Ramos (cell line): Measurements from ENCODE around the gene XYLT2.

Experiments
- in situ Hi-C: fragments of 300-500 bp; cut with MboI; formaldehyde crosslinking; loops from one replicate; pipeline ENCODE4 v1.14.3; 2022; ENCODE audit warnings: low sequenced_read_pairs; ENCODE audit not compliant: unreplicated experiment

Gene XYLT2

DNA sequence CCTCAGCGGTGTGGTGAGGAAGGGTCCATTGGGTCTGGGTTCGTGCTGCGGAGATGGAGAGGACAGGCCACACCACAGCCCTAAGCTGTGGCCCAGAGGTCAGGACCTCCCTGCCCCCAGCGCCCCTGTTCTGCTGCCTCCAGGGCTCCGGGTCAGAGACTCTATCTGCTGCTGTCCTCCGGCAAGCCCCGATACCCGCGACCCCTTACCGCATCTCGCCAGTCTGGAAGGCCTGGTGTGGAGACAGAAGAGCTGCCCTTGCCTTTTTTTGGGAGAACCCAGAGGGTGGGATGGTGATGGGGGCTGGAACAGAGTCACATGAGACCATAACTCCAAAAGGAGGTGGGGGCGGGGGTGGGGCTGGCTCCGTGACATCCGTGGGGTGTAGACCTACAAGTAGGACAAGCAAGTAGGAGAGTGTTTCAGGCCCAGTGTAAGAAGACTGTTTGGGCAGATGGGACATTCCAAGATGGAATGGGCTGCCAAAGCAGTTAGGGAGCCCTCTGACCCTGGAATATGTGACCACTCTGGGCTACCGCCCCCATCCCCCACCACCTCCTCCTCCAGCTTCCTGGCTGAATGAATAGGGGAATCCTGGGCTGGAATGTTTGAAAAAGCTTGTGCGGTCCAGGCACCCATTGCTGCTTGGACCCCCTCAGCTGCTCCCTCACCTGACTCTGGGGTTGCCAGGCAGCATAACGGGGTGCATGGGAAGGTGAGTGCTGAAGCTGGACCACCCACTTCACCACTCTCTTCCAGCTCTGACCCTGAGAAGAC, 1.4 kb downstream of the XYLT2 start:
- in situ Hi-C loops: no loop called here

DNA sequence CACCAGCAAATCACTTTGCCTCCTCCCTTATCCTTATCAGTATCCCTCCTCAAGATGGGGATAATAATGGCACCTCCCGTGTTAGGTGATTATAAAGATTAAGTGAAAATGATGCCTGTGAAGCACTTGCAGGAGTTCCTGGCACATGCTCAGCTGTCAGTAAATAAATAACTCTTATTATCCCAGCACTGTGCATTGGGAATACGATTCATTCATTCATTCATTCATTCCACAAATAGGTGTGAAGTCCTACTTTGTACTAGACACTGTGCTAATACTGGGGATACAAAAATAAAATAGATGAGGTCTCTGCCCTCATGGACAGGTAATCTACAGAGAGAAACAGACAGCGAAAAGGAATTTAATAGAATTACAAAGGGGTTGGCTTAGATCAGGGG, 2.0 kb downstream of the XYLT2 start:
- in situ Hi-C loops: no loop called here

DNA sequence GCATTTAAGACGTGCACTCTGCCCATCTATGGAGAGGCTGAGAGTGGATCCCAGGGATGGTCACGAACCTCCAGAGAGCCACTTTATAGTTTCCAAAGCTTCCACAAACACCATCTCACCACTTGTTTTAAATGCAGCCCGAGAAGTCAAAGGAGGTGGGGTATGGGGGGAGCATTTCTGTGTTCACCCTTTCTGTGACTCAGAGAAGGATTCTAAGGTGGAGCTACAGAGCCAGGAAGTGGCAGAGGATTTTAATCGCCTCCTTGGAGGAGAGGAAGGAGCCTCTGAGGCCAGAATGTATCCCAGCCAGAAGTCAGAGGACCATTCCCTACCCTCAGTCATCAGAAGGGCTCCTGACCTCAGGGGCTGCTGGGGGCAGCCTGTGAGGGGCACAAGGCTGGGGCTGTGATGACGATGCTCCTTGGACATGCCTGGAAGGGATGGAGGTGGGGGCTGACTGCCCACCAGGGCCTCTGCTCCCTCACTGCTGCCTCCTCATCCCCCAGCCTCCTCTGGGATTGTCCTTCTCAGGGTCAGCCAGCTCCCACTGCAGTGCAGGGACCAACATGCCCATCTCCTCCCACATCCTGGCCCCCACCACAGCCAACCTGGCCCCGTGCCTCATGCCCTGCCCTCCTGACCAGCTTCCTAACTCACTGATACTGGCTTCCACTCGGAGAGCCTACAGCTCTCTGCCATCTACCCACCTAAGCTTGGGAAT, 2.8 kb downstream of the XYLT2 start:
- in situ Hi-C loops: no loop called here

DNA sequence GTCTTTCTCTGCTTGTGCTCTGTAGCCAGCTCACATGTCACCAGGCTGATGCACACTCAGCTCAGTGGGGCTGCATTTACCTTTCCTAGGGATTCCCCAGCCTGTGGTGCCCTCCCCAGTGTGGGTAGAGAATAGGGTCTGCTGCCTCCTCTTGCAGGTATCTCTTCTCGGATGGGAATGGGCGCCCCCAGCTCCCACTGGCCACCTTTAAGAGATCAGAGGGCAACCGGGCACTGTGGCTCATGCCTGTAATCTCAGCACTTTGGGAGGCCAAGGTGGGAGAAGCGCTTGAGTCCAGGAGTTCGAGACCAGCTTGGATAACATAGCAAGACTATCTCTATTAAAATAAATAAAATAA, 3.3 kb downstream of the XYLT2 start:
- in situ Hi-C loops: no loop called here

DNA sequence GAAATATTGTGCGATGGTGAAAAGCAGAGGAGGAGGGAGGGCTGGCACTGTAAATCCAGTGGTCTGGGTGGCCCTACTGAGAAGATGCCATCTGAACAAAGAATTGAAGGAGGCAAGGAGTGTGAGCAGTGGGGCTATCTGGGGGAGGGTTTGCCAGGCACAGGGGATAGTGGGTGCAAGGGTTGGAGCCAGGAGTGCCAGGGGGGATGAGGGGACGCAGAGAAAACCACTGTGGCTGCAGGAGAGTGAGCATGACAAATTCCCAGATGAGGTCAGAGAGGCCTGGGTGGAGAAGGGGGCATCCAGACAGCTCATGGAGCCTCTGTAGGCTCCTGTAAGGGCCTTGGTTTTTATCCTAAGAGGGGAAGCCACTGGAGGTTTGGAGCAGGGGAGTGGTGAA, 4.8 kb downstream of the XYLT2 start:
- in situ Hi-C loops: no loop called here

DNA sequence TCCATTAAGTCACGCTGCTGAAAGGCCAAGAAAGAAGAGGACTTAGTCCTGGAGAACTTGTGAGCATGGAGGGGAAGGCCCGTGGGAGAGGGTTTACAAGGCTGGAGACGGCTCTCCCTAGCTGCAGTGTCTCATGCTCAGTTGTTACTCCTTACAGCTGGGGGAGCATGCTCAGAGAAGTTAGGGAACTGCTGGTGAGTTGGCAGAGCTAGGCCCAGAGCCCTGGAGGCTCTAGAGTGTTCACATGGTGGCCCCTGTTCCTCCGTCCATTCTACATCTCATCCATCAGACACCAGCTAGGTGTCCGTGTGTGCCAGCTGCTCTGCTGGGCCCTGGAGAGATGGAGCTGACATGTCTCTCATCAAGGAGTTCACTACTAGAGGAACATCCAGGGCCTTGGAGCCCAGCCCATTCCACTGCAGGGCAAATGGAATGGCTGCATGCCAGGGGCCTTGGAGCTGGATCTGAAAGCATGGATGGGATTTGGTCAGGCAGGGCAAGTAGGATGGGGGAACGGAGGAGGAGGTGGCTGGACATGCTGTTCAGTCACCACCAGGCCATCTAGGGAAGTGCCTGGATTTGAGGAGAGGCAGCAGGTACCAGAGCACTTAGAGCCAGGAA, 6.3 kb downstream of the XYLT2 start:
- in situ Hi-C loops: no loop called here

DNA sequence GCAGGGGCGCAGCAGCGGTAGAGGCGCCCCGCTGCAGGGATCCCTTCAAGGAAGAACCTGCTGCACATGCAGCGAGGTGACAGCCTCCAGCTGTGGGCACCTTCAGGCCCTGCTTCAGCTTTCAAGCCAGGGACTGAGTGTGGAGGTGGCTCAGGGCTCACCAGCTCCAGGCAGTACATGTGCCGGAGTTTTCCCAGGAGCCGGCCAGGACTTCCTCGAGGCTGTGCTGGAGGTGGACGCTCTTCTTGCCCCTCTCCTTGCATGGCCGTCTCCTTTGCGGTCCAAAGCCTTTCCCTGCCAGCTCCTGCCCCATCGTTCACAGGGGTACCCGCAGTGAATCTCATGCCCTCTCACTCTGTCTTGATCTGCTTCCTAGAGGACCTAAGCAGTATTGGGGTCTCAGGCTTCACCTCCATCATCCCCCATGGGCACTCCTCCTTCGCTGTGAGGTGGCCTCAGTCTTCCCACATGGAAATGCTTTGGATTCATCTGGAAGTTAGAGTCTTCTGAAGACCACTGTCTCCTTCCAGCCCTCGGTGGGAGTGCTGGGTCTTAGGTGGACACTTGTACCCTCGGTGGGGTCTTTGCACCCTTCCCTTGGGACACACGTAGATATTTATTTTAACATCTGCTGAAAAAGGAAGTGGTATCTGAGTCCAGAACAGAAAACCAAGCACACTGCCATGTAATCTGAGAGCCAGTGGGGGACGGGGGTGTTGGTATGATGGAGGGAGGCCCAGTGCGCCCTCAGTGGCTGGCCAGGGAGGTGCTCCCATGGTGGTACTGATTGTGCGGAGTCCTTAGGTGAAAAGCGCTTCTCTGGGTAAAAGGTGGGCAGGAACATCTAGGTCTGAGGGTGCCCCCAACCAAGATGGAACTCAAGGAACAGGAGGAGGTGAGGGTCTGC, 7.0 kb downstream of the XYLT2 start:
- in situ Hi-C loops: no loop called here

DNA sequence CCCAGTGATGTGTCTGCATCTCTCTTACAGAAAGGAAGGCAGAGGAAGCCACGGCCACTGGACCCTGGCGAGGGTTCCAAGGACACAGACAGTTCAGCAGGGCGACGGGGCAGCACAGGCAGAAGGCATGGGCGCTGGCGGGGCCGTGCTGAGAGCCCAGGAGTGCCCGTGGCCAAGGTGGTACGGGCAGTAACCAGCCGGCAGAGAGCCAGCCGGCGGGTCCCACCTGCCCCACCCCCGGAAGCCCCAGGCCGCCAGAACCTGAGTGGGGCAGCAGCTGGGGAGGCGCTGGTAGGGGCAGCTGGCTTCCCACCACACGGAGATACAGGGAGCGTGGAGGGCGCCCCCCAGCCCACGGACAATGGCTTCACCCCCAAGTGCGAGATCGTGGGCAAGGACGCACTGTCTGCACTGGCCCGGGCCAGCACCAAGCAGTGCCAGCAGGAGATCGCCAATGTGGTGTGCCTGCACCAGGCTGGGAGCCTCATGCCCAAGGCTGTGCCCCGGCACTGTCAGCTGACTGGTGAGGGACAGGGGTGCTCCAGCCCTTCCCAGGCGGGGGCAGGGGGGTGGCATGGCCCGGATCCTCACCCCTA, 7.8 kb downstream of the XYLT2 start:
- in situ Hi-C loops: no loop called here

DNA sequence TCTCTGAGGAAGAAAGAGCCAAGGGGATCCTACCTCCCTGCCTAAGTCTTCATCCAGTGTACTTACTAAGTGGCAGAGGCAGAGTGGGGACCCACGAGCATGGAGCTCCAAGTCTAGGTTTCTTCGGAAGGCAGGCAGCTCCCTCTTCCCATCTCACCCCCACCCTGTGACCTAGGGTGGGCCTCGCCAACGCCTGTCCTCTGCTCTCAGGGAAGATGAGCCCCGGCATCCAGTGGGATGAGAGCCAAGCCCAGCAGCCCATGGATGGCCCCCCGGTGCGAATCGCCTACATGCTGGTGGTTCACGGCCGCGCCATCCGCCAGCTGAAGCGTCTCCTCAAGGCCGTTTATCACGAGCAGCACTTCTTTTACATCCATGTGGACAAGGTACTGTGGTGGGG, 8.3 kb downstream of the XYLT2 start:
- in situ Hi-C loops: no loop called here

DNA sequence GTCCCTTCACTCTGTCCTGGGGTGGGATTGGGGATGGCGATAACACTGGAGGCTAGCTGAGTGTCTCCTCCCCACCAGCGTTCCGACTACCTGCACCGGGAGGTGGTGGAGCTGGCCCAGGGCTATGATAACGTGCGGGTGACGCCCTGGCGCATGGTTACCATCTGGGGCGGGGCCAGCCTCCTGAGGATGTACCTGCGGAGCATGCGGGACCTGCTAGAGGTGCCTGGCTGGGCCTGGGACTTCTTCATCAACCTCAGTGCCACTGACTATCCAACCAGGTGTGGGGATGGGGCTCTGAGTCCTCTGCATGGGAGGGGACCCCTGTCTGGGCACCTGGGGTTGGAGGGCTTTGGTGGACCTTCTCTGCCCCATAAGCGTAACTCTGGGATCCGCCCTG, 8.8 kb downstream of the XYLT2 start:
- in situ Hi-C loops: no loop called here

DNA sequence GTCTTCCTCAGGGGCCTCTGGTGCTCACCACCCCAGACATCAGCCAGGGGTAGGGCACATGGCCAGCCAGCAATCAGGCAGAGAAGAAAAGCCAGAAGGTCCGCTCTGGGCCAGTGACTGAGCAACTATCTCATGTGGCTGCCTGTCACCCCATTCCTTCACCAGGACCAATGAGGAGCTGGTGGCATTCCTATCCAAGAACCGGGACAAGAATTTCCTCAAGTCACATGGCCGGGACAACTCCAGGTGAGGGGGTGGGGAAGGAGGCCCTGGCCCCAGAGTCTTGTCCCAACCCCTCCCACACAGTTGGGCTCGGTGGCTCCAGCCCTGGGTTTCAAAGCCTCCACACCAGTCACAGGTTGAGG, 9.4 kb downstream of the XYLT2 start:
- in situ Hi-C loops: no loop called here

DNA sequence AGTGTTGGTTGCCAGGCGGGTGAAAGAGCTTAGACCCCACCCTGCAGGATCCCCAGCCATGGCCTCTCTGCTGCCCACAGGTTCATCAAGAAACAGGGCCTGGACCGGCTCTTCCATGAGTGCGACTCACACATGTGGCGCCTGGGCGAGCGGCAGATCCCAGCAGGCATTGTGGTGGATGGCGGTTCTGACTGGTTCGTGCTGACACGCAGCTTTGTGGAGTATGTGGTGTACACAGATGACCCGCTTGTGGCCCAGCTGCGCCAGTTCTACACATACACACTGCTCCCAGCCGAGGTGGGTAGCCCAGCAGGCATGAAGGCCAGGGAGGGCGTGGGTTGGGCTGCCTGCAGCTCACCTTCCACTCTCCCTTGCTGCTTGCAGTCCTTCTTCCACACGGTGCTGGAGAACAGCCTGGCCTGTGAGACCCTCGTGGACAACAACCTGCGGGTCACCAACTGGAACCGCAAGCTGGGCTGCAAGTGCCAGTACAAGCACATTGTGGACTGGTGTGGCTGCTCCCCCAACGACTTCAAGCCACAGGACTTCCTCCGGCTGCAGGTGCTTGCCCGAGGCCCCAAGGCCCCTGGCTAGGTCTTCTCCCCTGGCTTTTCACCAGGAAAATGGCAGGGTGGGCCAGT, 9.9 kb downstream of the XYLT2 start:
- in situ Hi-C loops: no loop called here

DNA sequence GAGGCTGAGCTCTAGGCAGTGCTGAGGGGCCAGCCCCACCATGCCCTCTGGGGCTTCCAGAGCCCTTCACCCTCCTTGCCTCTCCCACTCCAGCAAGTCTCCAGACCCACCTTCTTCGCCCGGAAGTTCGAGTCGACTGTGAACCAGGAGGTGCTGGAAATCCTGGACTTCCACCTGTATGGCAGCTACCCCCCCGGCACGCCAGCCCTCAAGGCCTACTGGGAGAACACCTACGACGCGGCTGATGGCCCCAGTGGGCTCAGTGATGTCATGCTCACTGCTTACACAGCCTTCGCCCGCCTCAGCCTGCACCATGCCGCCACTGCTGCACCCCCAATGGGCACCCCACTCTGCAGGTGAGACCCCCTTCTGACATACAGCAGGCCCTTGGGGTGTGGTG, 10.5 kb downstream of the XYLT2 start:
- in situ Hi-C loops: no loop called here

DNA sequence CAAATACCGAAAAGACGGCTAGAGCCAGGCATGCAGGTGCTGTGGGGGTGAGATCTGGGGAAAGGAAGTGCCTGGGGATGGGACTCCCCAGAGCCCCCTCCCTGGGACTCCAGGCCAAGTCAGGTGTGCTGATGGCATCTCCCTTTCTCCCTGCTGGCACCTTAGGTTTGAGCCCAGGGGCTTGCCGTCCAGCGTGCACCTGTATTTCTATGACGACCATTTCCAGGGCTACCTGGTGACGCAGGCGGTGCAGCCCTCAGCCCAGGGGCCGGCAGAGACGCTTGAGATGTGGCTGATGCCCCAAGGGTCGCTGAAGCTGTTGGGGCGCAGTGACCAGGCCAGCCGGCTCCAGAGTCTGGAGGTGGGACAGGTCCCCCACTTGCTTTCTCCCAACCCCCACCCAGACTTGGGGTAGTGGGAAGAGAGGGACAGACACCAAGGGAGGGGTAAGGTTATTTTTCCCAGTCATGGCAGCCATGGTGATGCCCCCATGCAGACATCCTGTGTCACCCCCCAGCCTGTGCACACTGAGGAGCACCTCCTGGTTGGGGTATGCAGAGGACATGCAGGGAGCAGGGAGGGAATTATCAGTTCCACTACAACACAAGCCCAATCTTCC, 11.1 kb downstream of the XYLT2 start:
- in situ Hi-C loops: no loop called here

DNA sequence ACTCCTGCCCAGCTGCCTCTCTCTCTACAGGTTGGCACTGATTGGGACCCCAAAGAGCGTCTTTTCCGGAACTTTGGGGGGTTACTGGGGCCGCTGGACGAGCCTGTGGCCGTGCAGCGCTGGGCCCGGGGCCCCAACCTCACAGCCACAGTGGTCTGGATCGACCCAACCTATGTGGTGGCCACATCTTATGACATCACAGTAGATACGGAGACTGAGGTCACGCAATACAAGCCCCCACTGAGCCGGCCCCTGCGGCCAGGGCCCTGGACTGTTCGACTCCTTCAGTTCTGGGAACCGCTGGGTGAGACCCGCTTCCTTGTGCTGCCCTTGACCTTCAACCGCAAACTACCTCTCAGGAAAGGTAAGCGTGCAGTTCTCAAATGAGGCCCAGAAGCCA, 12.3 kb downstream of the XYLT2 start:
- in situ Hi-C loops: no loop called here

DNA sequence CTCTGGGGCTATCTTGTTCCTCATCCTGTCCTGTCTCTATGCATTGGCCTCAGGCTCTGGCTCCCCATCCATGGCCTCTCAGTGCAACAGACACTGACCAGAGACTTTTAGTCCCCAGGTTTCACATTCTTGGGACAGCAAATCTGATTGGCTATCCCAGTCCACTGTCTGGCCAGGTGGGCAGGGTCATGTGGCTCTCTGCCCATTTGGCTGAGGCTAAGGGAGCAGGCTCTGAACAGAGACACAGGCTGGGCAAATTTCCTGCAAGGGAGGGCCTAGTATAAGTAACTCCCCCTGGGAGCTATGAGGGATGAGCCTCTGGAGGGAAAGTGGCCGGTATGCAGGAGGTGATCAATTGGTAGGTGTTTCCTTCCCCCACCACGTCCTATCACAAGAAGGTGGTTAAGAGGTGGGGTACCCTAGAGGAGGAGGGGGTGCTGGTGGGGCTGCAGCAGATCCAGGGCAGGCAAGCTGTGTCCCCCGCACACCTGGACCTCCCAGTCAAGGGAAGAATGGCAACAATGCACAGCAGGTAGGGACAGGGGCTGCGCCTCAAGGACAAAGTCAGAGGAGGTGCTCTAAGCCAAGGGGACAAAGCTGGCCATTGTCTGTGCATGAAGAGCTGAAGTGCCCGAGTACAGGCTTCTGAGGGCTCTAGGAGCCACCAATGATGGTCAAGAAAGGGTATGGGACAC, 13.2 kb downstream of the XYLT2 start:
- in situ Hi-C loops: no loop called here

DNA sequence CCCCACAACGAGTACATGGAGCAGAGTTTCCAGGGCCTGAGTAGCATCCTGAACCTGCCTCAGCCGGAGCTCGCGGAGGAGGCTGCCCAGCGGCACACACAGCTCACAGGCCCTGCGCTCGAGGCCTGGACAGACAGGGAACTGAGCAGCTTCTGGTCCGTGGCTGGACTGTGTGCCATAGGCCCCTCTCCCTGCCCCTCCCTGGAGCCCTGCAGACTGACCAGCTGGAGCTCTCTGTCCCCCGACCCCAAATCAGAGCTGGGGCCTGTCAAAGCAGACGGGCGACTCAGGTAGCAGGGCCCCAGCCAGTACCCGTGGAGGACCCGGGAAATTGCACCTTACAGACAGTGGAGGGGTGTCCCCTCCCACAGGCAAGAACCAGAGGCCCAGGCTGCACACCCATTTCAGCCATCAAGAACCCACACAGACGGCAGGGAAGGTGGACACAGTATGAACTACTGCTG, 14.1 kb downstream of the XYLT2 start:
- in situ Hi-C loops: no loop called here

DNA sequence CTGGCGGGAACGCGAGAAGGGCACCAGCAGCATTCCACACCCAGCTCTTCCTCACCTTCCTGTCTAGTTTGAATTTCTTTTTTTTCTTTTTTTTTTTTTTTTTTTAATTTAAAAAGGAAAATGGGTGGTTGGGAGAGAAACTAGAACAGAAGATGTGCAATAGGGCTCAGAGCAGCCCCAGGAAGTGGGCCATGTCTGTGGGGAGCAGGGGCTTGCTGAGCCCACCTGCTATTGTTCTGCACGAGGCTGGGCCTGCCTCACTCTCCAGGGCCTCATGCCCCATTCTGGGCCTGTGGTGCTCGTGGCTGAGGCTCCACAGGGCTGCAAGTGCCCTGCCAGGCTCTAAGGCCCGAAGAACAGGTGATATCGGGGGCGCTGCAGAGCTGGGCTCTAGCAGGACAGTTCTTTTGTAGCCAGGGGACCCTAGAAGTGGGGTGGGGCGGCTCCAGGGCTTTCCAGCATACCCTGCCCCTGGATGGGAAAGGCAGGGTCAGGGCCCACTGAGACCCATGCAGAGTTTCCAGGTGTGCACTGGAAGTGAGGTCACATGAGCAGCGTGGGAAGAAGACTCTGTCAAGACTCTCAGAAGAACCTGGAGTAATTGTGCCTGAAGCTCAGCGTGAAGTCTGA, 14.7 kb downstream of the XYLT2 start:
- in situ Hi-C loops: no loop called here
